IPS DF 6.9 (cell line): ENCODE measurements around the gene GABPA.
A peak's percentile ranks its signal among the peaks of the same experiment; 100 is the strongest.
"Not testable (repeated sequence)": the region's sequence is repeated elsewhere in the genome, so short reads cannot be mapped to it uniquely, and the experiment has no call there.

Experiments
- DNase-seq: peaks from one replicate; pipeline ENCODE4 v3.0.0-alpha.2; 2013; ENCODE audit warnings: low read depth, low spot score
- H3K27ac ChIP-seq: one replicate; pipeline ENCODE4 v1.5.1; 2013; ENCODE audit warnings: low read length, control low read depth
- H3K27me3 ChIP-seq: 2 replicates; pipeline ENCODE4 v1.6.1; 2013; ENCODE audit warnings: mild to moderate bottlenecking, low read length; ENCODE audit not compliant: control insufficient read depth, insufficient read depth
- H3K36me3 ChIP-seq: 2 replicates; pipeline ENCODE4 v1.6.1; 2013; ENCODE audit warnings: low read length; ENCODE audit not compliant: control insufficient read depth, insufficient read depth
- H3K4me1 ChIP-seq: 2 replicates; pipeline ENCODE4 v1.6.1; 2013; ENCODE audit warnings: low read length; ENCODE audit not compliant: control insufficient read depth, insufficient read depth
- H3K4me3 ChIP-seq: 2 replicates; pipeline ENCODE4 v1.5.1; 2013; ENCODE audit warnings: mild to moderate bottlenecking, low read length
- H3K9me3 ChIP-seq: 2 replicates; pipeline ENCODE4 v1.6.1; 2013; ENCODE audit warnings: low read length, inconsistent platforms; ENCODE audit not compliant: control insufficient read depth, insufficient read depth
- WGBS: extraction: QIAGEN DNeasy Blood & Tissue Kit; methylation state at CpG from one replicate; pipeline ENCODE4 v1.1.7; 2013; ENCODE audit warnings: mixed read lengths, missing lambda C conversion rate; ENCODE audit not compliant: insufficient read length, insufficient coverage; 5-methylcytosine and 5-hydroxymethylcytosine counted together

The GABPA gene

GRCh38 chr21:25734904-25735645 lies at the start of gene GABPA, which contains the start of gene ATP5PF:
Gene GABPA (plus strand): TSS chr21:25734972. CDS start chr21:25741599, 6,627 bp downstream.
Gene ATP5PF (minus strand): TSS chr21:25734904. CDS start chr21:25729794, 5,110 bp downstream.
- Histone ChIP-seq H3K27ac (peak within 1 kb of the TSS; percentile 60), H3K36me3 (no peaks in the 10 kb centered on the region), H3K9me3 (no peaks in the 10 kb centered on the region), H3K4me3 (peak within 1 kb of the TSS; percentile 75), H3K27me3 (no peaks in the 10 kb centered on the region), H3K4me1 (no peaks in the 10 kb centered on the region)
- DNase-seq, result peak; percentile 94
- WGBS, result no CpG with 5 or more reads among the region's 64 CpGs

DNA sequence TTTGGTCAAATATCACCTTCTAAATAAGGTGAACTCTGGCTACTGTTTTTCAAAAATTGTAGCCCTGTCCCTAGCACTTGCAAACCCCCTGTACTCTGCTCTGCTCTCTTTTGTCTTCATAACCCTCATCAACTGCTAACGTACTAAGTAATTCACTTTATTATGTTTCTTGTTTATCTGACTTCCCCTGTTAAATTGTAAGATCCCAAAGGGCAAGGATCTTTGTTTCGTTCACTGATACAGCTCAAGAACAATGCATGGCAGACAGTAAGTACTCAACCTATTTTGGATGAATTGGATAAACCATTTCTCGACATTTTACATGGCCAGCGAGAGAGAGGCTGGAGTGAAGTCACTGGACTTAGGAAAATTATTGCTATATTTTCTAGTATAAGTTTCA lies 47.0 kb upstream of the GABPA start:
- no peaks in the 10 kb centered on the region for H3K36me3 ChIP-seq
- H3K27ac ChIP-seq, result no peak overlapping the region
- DNase-seq, result no peak
- H3K9me3 ChIP-seq, result no peaks in the 10 kb centered on the region
- H3K4me1 ChIP-seq, result no peaks in the 10 kb centered on the region
- H3K27me3 ChIP-seq, result no peaks in the 10 kb centered on the region
- H3K4me3 ChIP-seq, result no peak overlapping the region
- no CpG with 5 or more reads among the region's 4 CpGs for WGBS

DNA sequence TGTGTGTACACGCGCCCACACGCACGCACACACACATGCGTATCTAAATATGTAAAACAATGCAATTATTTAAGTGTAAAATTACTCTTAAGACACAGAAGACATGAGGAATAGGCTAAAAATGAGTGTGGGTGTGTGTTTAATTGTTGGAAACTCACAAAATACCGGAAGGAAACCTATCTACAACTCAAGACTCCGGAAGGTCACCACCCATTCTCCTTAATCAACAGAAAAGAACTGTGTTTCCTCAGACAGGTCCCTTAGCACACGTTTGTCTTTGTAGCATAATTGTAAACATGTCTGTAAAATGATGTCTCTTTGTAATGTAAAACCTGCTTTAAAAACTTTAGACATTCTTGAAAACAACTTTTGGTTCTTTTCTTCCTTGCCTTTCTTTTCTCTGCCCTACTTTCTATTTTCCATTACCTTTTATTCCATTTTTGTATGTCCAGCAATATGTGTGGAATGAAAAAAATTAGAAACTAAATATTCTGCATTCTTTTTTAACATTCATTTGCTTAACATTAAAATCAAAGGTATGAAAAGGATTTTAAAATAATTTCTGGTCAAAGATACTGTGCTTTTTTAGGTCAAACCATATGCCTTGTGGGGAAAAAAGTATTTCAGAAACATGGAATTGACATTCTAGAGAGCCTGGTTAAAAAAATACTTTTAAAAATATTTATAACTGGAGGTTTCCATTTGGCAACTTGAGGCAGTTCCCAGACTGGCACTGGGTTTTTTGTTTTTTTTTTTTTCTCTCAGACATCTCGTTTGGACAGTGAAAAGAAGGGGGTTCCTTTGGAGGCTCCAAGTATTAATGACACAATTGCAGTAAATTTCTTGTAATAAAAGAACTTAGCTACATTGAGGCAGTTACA lies 46.3 kb upstream of the GABPA start:
- no peak for DNase-seq

GRCh38 chr21:25689226-25689625 lies 45.5 kb upstream of the GABPA start:
- DNase-seq, result no peak
- Histone ChIP-seq H3K9me3 (no peaks in the 10 kb centered on the region), H3K4me1 (no peaks in the 10 kb centered on the region), H3K4me3 (no peak overlapping the region), H3K27me3 (no peaks in the 10 kb centered on the region), H3K36me3 (no peaks in the 10 kb centered on the region), H3K27ac (no peak overlapping the region)
- no CpG with 5 or more reads among the region's 1 CpG for WGBS

More for the DNA sequence above, 46.3 kb upstream of the GABPA start:
- no peak overlapping the region for H3K27ac ChIP-seq
- H3K4me3 ChIP-seq, result no peak overlapping the region
- no CpG with 5 or more reads among the region's 9 CpGs for WGBS
- no peaks in the 10 kb centered on the region for H3K4me1 ChIP-seq
- no peaks in the 10 kb centered on the region for H3K36me3 ChIP-seq
- no peaks in the 10 kb centered on the region for H3K27me3 ChIP-seq
- H3K9me3 ChIP-seq, result no peaks in the 10 kb centered on the region

- H3K4me1 ChIP-seq, result no peaks in the 10 kb centered on the region
- H3K4me3 ChIP-seq, result no peak overlapping the region
- H3K9me3 ChIP-seq, result no peaks in the 10 kb centered on the region
- H3K27ac ChIP-seq, result no peak overlapping the region
- H3K27me3 ChIP-seq, result no peaks in the 10 kb centered on the region
- no peak for DNase-seq
- WGBS, result no CpG with 5 or more reads among the region's 3 CpGs
- no peaks in the 10 kb centered on the region for H3K36me3 ChIP-seq
Measured at GRCh38 chr21:25691976-25692375, 42.8 kb upstream of the GABPA start.

DNA sequence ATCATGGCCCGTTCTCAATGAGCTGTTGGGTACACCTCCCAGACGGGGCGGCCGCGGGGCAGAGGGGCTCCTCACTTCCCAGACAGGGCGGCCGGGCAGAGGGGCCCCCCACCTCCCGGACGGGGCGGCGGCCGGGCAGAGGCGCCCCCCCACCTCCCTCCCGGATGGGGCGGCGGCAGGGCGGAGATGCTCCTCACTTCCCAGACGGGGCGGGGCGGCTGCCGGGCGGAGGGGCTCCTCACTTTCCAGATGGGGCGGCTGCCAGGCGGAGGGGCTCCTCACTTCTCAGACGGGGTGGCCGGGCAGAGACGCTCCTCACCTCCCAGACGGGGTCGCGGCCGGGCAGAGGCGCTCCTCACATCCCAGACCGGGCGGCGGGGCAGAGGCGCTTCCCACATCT lies 39.3 kb upstream of the GABPA start:
- H3K4me1 ChIP-seq, H3K27ac ChIP-seq, H3K9me3 ChIP-seq, H3K4me3 ChIP-seq, H3K27me3 ChIP-seq, DNase-seq, H3K36me3 ChIP-seq: not testable (repeated sequence)
- no CpG with 5 or more reads among the region's 36 CpGs for WGBS

- no peaks in the 10 kb centered on the region for H3K36me3 ChIP-seq
- no peak for DNase-seq
- H3K9me3 ChIP-seq, result no peaks in the 10 kb centered on the region
- WGBS, result no CpG with 5 or more reads among the region's 1 CpG
- no peaks in the 10 kb centered on the region for H3K27me3 ChIP-seq
- no peak overlapping the region for H3K27ac ChIP-seq
- H3K4me1 ChIP-seq, result no peaks in the 10 kb centered on the region
- H3K4me3 ChIP-seq, result no peak overlapping the region
Measured at GRCh38 chr21:25700741-25701140, 34.0 kb upstream of the GABPA start.

- no peak for DNase-seq
- H3K4me1 ChIP-seq, result no peaks in the 10 kb centered on the region
- no CpG with 5 or more reads among the region's 4 CpGs for WGBS
- no peak overlapping the region for H3K27ac ChIP-seq
- no peaks in the 10 kb centered on the region for H3K36me3 ChIP-seq
- H3K9me3 ChIP-seq, result no peaks in the 10 kb centered on the region
- H3K4me3 ChIP-seq, result no peak overlapping the region
- H3K27me3 ChIP-seq, result no peaks in the 10 kb centered on the region
Measured at GRCh38 chr21:25701529-25701928, 33.2 kb upstream of the GABPA start.

DNA sequence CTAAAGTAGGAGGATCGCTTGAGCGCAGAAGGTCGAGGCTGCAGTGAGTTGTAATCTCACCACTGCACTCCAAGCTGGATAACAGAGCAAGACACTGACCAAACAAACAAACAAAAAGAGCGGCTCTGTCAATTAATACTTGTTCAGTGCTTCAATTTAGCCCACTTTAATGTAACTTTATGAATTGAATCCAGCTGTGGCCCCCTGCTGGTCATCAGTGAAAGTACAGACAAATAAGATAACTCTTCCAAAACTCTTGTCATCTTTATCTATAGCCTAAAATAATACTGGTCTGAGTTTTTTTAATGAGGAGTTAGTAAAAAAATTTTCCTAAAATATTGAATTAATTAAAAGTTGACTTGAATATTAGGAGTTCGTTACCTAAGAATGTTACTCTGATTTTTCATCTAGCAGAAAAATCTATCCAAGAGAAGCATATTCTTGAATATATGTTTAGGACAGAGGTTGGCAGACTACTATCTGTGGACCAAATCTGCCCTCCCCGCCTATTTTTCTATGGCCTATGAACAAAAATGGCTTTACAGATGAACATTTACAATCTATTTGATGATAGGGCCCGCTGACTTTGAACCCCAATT lies 26.2 kb upstream of the GABPA start:
- Histone ChIP-seq H3K27ac (no peak overlapping the region), H3K27me3 (no peaks in the 10 kb centered on the region), H3K9me3 (no peaks in the 10 kb centered on the region), H3K4me1 (no peaks in the 10 kb centered on the region), H3K36me3 (no peaks in the 10 kb centered on the region), H3K4me3 (no peak overlapping the region)
- no peak for DNase-seq
- no CpG with 5 or more reads among the region's 7 CpGs for WGBS

GRCh38 chr21:25709684-25710265 lies 25.0 kb upstream of the GABPA start:
- Histone ChIP-seq H3K36me3 (no peaks in the 10 kb centered on the region), H3K4me3 (no peak overlapping the region), H3K27me3 (no peaks in the 10 kb centered on the region), H3K27ac (no peak overlapping the region), H3K4me1 (no peaks in the 10 kb centered on the region), H3K9me3 (no peaks in the 10 kb centered on the region)
- DNase-seq, result peak; percentile 11
- WGBS, result no CpG with 5 or more reads among the region's 5 CpGs
